ENCODE results near the gene PRKG1. TPM values are rescaled to one million over a fixed set of nuclear protein-coding genes. Genes with fewer than 3 reads are reported as not detected.

PRKG1 gene
- polyA plus RNA-seq, 1 donor (not counting 4 experiments of a cell fraction or from before 2014, with no cell fraction given), result 0.24 TPM

- TF ChIP-seq CTCF (optimal IDR thresholded peaks at IDR 0.05 in 1 of 3, IDR thresholded peaks at IDR 0.05 in 1 of 3, conservative IDR thresholded peaks at IDR 0.05 in 1 of 3; ENCODE audit: extremely low read depth in 1 of 3, insufficient read depth in 2 of 3, low read length in 3 of 3) (no peak), EZH2 (IDR thresholded peaks at IDR 0.05; ENCODE audit: low read length) (no peak)
- Histone ChIP-seq H3K9me1 (ENCODE audit: control insufficient read depth, extremely low read depth, insufficient read depth, low read length) (no peaks in the 10 kb centered on the region), H3K79me2 (ENCODE audit: control insufficient read depth, insufficient read depth, low read length) (no peaks in the 10 kb centered on the region), H3K27me3 (ENCODE audit: control insufficient read depth, extremely low read depth, insufficient read depth, low read length) (no peaks in the 10 kb centered on the region), H3K4me3 (ENCODE audit: control insufficient read depth in 2 of 3, extremely low read depth in 1 of 3, insufficient read depth in 2 of 3, low read depth in 1 of 3, low read length in 3 of 3) (no peak overlapping the region), H2AFZ (ENCODE audit: control insufficient read depth, low read length) (no peak overlapping the region), H3K9me3 (ENCODE audit: control insufficient read depth, low read depth, low read length) (no peaks in the 10 kb centered on the region), H3K36me3 (ENCODE audit: control insufficient read depth in 2 of 2, extremely low read depth in 1 of 2, insufficient read depth in 2 of 2, low read length in 2 of 2) (no peaks in the 10 kb centered on the region), H4K20me1 (ENCODE audit: control insufficient read depth, extremely low read depth, insufficient read depth, low read length) (no peaks in the 10 kb centered on the region), H3K27ac (ENCODE audit: control insufficient read depth, insufficient read depth, low read length) (no peak overlapping the region), H3K4me2 (ENCODE audit: control insufficient read depth, extremely low read depth, insufficient read depth, low read depth, low read length) (no peak overlapping the region), H3K4me1 (ENCODE audit: control insufficient read depth, extremely low read depth, insufficient read depth, low read length) (peaks cover 6% of the 10 kb centered on the region), H3K9ac (ENCODE audit: control insufficient read depth, extremely low read depth, insufficient read depth, low read length) (no peak overlapping the region)
- DNase-seq (ENCODE audit: low read depth, low spot score) (no peak), FAIRE-seq (no peak)
- dilution Hi-C loops (cut with MboI; ENCODE audit: extremely low pct_ligation_motif_present, low sequenced_read_pairs), result no loop called here
Measured at GRCh38 chr10:52250510-52250909, 1176.2 kb downstream of the PRKG1 start.

- no peak overlapping the region for H2AFZ ChIP-seq (ENCODE audit: control insufficient read depth, low read length)
- H4K20me1 ChIP-seq (ENCODE audit: control insufficient read depth, extremely low read depth, insufficient read depth, low read length), result no peaks in the 10 kb centered on the region
- no peak overlapping the region for H3K4me2 ChIP-seq (ENCODE audit: control insufficient read depth, extremely low read depth, insufficient read depth, low read depth, low read length)
- H3K27me3 ChIP-seq (ENCODE audit: control insufficient read depth, extremely low read depth, insufficient read depth, low read length), result no peaks in the 10 kb centered on the region
- peaks cover 14% of the 10 kb centered on the region for H3K4me1 ChIP-seq (ENCODE audit: control insufficient read depth, extremely low read depth, insufficient read depth, low read length)
- H3K36me3 ChIP-seq (ENCODE audit: control insufficient read depth in 2 of 2, extremely low read depth in 1 of 2, insufficient read depth in 2 of 2, low read length in 2 of 2), result no peaks in the 10 kb centered on the region
- no peaks in the 10 kb centered on the region for H3K79me2 ChIP-seq (ENCODE audit: control insufficient read depth, insufficient read depth, low read length)
- no peak overlapping the region for H3K27ac ChIP-seq (ENCODE audit: control insufficient read depth, insufficient read depth, low read length)
- FAIRE-seq (no peak), DNase-seq (ENCODE audit: low read depth, low spot score) (no peak)
- no peaks in the 10 kb centered on the region for H3K9me1 ChIP-seq (ENCODE audit: control insufficient read depth, extremely low read depth, insufficient read depth, low read length)
- dilution Hi-C loops (cut with MboI; ENCODE audit: extremely low pct_ligation_motif_present, low sequenced_read_pairs), result no loop called here
- H3K9ac ChIP-seq (ENCODE audit: control insufficient read depth, extremely low read depth, insufficient read depth, low read length), result no peak overlapping the region
- TF ChIP-seq EZH2 (IDR thresholded peaks at IDR 0.05; ENCODE audit: low read length) (no peak), CTCF (optimal IDR thresholded peaks at IDR 0.05 in 1 of 3, IDR thresholded peaks at IDR 0.05 in 1 of 3, conservative IDR thresholded peaks at IDR 0.05 in 1 of 3; ENCODE audit: extremely low read depth in 1 of 3, insufficient read depth in 2 of 3, low read length in 3 of 3) (no peak)
- no peak overlapping the region for H3K4me3 ChIP-seq (ENCODE audit: control insufficient read depth in 2 of 3, extremely low read depth in 1 of 3, insufficient read depth in 2 of 3, low read depth in 1 of 3, low read length in 3 of 3)
- H3K9me3 ChIP-seq (ENCODE audit: control insufficient read depth, low read depth, low read length), result no peaks in the 10 kb centered on the region
Measured at GRCh38 chr10:52252307-52252706, 1178.0 kb downstream of the PRKG1 start.

All from keratinocyte (primary cell).